GM21360 (cell line): ENCODE results near the gene NCOR2.

Experiments
- ATAC-seq: cut with Tn5 transposase; IDR thresholded peaks from one replicate; pipeline ENCODE4 v1.9.1; 2021; ENCODE audit warnings: mild to moderate bottlenecking, moderate library complexity; ENCODE audit not compliant: unreplicated experiment

Gene NCOR2

DNA sequence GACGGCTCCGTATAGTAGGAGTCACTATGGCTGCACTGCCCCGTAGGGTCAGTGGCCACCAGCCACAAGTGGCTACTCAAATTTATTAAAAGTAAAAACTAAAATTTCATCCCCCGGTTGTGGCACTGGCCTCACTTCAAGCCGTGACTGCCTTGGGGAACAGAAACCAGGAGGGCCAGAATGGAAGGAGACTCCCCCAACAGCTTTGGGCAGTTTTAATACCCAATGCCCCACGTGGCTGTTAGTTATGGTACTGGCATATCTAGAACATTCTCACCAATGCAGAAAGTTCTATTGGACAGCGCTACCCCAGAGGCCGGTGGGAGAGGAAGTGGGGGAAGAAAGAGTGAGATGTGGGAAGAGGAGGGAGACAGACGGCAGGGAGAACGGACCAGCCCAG, 6.2 kb downstream of the NCOR2 start:
- ATAC-seq = no peak

DNA sequence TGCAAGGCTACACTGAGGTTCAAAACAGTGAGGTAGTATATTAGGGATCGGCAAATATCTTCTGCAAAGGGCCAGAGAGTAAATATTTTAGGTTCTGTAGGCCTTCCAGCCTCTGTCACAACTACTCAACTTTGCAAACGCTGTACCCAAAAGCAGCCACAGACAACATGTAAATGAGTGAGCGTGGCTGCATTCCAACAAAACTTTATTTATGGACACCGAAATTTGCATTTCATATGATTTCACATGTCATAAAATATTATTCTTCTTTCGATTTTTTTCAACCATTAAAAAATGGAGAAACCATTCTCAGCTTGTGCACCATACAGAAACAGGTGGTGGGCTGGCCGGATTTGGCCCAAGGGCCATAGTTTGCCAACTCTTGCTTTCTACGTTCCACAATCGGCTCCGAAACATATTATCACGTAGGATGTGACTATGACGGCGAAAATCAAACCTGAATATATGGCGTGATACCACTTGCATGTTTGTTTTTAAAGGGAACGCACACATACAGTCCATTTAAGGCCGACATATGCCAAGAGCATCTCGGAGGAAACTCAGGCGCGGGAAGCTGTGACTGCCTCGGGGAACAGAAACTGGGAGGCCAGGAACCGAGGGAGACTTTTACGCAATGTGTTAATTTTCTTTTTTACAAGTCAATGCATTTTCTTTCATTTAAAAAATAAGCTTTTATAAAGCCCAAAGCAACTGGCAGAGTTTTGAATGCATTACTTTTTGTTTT, 7.1 kb downstream of the NCOR2 start:
- no peak for ATAC-seq

DNA sequence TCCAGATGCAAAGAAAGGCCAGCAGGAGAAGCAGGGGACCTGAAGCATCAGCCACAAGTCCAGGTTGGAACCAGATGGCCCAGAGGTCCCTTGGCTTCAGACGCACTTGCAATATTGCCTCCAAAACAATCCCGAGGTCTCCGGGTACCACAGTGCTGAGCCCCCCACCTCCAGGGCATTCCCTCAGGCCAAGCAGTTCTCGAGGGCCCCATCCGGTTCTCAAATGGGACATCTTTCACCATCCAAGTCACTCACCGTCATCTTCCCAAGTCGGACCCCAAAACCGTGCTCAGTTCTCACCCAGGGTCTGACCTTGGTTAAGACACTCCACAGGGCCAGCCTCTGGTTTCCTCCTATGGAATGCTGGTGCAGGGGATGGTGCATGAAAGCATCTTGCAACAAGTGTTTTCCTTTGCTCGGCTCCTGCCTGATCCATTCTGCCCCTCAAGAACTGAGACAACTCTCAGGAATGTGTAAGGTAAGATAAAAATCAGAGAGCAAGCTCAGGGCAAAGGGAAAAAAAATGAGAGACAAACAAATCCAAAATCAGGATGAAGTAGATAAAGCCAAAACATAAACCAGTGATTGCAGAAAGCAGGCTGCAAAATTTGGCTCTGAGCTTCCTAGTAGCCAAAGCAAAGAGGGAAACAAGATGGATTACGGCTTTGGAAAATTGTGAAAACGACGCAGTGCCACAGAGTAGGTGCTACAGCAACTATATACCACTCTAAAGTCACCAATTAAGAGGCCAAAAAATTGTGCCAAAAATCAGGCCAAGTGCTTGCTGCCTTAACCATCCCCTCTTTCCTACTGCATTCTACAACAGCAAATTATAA, 8.0 kb downstream of the NCOR2 start:
- no peak for ATAC-seq

DNA sequence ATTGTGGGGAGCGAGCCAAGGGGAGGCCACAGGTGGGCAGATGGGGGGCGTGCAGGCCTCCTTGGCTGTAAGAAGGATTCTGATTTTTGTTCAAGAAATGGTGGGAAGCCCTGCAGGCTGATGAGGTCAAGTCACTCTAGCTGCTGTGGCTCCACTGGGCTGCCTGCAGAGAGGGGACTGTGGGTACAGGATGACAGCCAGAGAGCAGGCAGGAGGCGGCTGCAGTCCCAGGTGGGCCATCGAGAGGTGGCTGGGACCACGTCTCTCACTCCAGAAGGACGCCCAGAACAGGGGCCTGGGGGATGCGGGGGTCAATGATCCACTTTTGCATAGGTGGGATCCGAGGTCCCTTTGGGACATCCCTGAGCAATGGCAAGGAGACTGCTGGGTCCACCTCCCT, 9.1 kb downstream of the NCOR2 start:
- no peak for ATAC-seq

DNA sequence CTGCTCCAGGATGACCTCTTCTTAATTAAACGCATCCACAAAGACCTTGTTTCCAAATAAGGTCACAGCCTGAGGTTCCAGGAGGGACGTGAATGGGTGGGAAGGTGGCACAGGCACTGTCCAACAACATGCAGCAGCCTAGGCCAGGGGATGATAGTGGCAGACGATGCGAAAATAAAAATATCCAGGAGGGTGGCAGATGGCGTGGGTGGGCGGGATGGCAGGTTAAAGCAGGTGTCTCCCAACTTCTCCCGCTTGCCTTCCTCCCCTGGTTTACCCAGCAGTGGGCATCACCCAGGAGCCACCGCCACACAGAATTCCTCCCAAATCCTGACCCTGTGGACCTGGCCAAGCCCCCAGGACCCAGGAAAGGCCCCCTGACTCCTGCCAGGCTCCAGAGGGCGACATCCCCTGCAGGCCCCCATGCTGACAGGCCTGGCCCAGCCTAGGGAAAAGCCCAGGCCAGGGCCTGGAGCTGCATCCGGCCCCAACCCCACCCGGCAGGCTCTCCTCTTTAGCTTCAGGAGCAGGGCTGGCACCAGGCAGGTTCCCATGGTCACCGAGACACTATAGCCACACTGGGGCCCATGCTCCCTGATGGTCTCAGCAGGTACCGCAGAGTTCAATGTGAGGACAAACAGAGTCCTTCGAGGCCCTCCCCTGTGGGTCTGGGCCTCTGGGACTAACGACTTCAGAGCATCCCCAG, 9.7 kb downstream of the NCOR2 start:
- no peak for ATAC-seq

DNA sequence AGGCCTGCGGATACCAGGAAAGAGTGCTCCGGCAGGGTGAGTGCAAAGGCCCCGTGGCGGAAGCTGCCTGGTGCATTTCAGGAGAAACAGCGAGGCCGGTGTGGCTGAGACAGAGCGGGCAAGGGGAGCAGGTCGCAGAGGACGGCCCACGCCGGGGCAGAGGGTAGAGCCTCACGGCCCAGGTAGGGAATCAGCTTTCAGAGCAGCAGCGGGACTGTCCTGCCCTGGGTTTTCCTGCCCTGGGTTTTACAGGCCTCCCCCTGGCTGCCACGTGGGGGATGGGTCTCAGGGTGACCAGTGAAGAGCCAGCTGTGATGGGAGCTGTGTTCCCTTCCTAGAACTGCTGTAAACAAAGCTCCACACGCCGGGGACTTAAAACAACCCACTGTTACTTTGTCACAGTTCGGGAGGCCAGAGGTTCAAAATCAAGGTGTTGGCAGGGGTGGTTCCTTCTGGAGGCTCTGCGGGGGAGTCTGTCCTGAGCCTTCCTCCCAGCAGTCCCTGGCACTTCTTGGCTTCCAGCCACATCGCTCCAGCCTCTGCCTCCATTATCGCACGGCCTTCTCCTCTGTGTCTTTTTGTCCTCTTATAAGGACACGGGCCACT, 10.4 kb downstream of the NCOR2 start:
- no peak for ATAC-seq

DNA sequence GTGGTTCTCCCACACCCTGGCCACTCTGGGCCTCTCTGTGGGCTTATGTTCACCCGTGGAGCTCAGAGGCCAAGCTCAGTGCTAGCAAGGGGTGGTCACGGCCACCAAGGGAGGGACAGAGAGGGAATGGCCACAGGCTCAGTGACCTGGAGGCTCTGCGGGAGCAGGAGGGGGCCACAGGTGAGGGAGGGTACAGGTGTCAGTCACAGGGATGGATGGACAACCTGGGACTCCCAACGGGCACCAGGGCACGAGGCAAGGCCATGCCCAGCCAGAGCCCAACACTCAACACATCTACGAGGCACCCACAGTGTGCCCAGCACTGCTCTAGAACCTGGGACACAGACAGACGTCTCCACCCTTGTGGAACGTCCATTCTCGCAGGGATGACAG, 11.3 kb downstream of the NCOR2 start:
- ATAC-seq = no peak

DNA sequence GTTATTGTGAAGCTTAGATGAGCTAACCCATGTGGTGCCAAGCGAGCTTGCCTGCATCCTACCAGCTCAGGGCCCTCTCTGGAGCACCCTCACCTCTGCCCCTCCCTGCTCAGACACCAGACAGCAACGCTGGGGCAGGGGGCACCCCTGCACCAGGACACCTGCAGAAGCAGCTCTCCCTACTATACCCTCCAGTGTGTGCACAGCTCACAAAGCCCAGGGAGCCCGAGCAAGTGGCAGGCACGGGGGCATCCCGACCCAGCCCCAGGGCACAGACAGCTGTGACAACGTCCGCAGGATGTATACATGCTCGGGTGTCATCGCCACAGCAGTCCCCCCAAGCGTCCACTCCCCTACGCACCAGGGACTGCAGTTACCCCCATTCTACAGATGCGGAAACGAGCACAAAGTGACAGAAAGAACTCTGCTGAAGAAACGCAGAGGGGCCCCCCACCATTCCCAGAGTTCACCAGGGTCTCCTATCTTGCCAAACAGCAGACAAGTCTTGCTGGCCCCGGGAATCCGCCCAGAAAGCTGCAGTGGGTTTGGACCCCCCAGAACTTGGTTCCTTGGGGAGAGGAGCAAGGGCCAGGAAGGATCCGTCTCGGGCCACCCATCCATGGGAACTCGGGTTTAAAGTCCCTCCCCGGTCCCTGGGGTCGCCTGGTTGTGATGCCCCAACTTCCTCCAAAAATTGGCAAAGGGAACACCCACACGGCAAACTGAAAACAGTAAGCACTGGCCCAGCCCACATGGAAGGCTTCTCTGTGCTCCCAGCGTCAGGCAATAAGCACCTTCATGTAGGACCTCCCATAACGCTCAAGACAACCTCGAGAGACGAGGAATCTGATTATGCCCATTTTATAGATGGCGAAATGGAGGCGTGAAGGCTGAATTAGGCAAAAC, 12.0 kb downstream of the NCOR2 start:
- no peak for ATAC-seq

DNA sequence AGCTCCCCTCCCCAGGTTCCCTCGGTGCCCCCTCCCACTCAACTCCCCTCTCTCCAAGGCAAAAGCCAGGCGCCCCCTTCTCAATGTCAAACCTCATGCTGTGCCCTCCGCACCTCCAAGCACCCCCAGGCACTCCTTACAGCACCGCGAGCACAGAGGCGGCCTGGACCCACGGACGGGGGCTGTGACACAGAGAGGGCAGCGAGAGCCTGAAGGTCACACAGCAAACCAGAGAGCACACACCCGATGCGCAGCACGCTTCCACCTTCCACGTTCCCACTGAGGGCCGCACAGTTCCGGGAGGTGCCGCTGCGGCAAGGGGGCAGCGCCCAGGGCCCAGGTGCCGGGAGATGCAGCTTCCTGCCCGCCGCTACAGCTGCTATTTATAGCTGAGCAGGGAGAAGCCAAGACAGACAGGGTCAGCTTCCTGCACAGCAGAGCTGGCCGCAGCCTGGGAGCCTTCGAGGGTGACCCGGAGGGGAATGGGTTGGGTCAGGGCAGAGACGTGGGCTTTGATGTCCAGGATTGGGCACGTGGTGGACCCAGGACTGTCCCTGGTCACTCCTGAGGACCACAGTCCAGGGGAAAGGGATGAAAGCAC, 12.9 kb downstream of the NCOR2 start:
- ATAC-seq = no peak

DNA sequence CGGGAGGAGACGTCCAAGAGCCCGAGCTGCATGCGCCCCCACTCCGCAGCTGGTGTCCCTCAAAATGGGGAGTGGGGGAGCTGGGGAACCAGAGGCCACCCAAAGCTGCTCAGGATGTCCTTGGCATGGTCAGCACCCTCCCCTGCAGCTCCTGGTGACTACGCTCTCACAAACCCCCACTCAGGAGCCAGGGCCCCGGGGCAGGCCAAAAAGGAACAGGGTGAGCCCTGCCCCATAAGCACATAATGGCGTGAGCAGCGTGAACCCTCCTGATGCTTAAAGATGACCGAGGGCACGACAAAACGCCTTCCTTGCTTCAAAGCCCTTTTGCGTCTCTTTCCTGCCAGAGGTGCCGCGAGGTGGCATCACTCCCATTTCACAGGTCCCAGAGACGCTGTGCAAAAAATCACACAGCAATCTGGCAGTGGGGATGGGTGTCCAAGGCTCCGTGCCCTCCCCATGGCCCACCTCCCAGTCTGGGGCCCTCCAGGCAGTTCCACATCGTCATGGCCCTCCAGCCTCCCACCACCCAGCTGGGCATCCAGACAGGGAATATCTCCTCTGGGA, 13.5 kb downstream of the NCOR2 start:
- ATAC-seq = no peak

DNA sequence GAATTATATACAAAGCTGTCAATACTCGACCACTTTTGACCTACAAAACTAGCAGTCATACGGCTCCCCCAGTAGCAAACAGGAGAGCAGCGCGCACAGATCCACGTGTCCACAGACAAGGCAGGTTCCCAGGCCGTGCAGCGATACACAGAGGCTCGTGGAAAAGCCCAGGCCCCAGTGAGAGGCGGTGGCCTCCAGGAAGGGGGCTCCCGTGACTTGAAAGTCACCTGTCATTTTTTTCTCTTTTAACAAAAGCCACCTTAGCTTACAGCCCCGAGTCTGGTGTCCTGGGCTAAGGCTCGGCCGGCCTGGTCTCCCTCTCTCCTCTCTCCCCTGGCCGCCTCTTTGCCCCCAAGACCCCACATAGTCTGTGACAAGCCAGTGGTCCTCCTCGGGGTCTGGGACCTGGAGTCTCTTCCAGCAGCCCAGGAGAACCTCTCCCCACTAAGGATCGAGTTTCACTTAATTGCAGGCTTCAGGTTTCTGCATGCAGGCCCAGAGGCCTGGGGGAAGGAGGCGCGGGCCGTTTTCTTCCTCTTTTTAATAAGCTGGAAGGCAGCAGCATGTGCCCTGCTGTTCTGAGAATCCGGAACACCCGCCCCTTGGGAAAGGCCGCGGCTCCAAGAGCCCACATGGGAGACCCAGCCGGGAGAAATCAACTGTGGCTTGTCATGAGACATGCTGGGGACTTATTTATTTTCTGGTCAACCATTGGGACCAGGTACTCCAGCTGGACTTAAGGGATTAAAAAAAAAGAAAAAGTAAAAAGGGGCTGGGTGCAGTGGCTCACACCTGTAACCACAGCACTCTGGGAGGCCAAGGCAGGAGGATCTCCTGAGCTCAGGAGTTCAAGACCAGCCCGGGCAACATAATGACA, 15.9 kb downstream of the NCOR2 start:
- no peak for ATAC-seq

DNA sequence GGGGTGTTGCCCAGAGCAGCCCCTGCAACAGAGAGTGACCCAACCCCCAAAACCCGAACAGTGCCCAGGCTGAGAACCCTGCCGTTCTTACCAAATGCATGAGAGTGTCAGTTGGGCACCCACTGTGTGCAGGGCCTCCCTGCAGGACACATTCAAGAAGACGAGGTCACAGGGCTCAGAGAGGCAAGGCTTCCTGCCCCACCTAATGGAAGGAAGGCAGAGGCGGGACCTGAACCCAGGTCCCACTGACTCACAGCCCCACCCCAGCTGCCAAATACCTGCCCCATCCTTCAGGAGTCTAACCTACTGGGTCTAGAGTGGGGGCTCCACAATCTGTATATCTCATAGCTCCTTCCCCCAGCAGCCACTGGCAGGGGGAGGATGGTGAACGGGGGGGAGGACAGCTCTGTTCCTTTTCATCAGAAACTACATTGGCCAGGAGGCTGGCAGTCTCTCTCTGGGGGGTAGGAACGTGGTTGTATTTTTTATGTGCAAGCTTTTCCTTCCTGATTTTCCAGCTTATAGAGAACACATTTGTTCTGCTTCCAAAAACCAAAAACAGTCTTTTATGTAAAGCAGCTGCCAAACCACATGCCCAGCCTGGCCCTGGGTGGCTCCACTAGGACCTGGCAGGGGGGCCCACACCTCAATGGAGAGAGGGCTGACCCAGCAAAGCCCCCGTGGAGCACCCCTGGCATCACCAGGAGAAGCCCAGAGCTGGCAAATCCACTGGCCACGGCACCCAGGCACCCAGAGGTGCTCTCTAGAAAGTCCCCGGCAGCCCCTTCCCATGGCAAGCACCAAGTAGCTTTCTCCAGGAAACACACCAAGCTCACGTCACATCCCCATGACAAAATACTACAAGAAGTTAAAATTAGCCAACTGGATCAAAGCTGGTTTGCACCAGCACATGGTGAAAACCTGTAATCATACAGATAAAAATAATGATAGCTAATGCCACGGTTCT, 17.0 kb downstream of the NCOR2 start:
- no peak for ATAC-seq

DNA sequence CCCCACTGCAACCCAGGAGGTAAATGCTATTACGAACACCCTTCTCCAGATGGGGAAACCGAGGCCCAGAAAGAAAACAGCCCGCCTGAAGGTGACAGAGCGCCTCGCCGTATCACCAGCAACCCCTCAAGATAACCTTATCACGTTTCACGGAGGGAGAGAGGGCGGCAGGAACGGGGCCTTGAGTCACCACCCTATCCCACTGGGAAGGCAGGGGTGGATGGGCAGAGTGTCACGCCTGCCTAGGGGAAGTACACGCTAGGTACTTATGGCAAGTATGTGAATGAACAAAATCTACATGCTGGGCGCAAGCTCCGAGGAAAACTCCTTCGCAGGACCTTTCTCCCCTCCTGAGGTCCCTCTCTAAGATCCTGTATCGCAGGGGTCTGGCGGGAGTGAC, 17.8 kb downstream of the NCOR2 start:
- no peak for ATAC-seq

DNA sequence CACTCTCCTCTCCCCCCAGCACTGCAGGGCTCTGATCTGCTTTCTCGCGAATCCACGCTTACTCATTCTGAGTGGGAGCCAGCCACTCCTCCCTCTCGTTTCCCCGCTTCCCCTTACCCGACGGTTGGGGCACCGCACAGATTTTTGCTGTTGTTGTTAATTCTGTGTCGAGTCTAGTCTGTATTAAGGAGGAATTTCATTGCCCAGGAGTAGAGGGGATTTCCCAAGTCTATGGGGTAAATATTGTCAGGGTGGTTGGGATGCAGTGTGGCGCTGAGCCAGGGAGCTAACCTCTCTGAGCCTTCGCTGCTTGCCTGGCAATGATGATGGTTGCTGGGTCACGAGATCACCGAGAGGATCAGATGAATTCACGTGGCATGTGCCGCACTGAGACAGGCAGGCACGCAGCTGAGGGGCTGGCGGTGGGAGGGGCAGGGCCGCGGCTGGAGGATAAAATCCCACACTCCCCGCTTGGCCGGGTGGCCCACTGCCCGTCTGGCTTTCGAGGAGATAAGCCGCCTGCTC, 18.5 kb downstream of the NCOR2 start:
- no peak for ATAC-seq

DNA sequence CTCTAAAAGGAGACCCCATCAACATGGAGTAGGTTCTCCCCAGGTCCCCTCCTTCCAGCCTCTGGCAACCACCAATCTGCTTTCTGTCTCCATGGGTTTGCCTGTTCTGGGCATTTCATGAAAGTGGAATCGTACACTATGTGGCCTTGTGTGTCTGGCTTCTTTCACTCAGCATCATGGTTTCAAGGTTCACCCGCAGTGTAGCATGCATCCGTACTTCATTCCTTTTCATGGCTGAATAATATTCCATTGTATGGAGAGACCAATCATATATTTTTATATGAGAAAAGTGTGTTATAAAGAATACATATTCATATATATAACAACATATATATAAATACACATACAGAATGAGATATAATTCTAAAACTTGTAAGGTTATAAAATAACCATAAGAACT, 19.8 kb downstream of the NCOR2 start:
- no peak for ATAC-seq

DNA sequence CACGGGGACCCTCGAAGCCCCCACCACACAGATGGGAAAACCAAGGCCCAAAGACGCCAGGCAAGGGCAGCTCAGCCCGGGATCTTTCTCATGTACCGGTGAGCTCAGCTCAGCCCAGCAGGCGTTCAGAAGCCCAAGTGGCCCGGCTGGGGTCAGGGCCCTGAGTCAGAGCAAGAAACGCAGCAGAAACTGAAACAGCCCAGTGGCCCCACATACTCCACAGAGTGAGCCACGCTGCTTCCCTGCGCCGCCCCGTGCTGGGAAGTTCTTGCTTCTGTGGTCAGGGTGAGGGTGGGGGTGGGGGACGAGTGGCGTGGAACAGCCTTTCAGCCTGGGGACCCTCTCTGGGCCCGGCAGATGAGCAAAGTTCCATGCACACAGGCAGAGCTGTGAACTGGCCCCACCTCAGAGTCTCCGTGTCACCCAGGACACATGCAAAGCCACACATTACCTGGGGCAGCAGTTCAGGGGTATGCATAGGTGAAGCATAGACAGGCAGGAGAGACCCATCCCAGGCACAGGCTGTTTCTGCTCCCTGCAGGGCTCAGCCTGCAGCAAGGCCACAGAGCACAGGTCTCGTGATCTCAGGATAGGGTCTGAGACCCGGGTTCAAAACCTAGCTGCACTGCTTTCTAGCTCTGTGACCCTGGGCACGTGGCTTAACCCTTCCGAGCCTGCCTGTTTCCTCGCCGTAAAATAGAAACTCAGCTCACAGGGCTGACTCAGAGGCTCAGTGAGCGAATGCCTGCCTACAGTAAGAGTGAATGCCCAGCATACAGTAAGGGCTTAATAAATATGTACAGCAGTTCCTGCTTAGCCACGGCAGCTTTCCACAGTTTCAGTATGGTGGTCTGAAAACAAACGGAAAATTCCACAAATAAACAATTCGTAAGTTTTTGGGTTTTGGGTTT, 21.6 kb downstream of the NCOR2 start:
- ATAC-seq = peak; percentile 75
